HepG2 (cell line): ENCODE measurements around the gene COL4A2. TPM values are rescaled to one million over a fixed set of nuclear protein-coding genes. Genes with fewer than 3 reads are reported as not detected.

Experiments used
- ATAC-seq: fragments of 200-7000 bp; cut with Tn5 transposase; 3 replicates; pipeline ENCODE4 v1.9.1; 2020; ENCODE audit warnings: mild to moderate bottlenecking, moderate library complexity
- BruUV-seq: library from RNA; stranded (reverse); fragments of 400-500 nt; replicated peaks from 2 replicates; lab custom pipeline; 2021; lab: Mats Ljungman, UMichigan
- CTCF ChIA-PET: fragments of 300-600 bp; formaldehyde crosslinking; extraction: SDS; loops from one replicate; lab custom pipeline; 2021; ENCODE audit warnings: low total read pairs, inconsistent platforms, low intra/inter-chr PET ratio; lab: Yijun Ruan, JAX
- POLR2A ChIA-PET: fragments of 350-600 bp; sonication (Branson Sonifier 250); formaldehyde crosslinking; loops from one replicate; lab custom pipeline; 2020; ENCODE audit warnings: antibody characterized with exemption, inconsistent platforms; lab: Yijun Ruan, JAX
- DNase-seq: peaks from one replicate; pipeline ENCODE4 v3.0.0-alpha.2; 2015; ENCODE audit warnings: low spot score
- FAIRE-seq: peaks from 3 replicates; lab custom pipeline; 2011; peaks lifted over from hg19 to GRCh38; lab: Jason Lieb, UNC
- H2AFZ ChIP-seq: one replicate; pipeline ENCODE4 v1.6.1; 2011; ENCODE audit warnings: low read length, inconsistent platforms
- H3K27ac ChIP-seq: fragments of 300-600 bp; 3 replicates; pipeline ENCODE4 v1.8.0; 2011; ENCODE audit warnings: mixed run types, mild to moderate bottlenecking, mixed read lengths, low read length, inconsistent platforms; ENCODE audit not compliant: insufficient read depth; ENCODE audit errors: extremely low read length
- H3K27me3 ChIP-seq, 2 experiments: fragments of 200-600 bp in 1 of 2; 2 replicates in 1 of 2; 3 replicates in 1 of 2; pipeline versions ENCODE4 v1.6.0 to v1.8.0; 2011; ENCODE audit warnings: low read length in 2 of 2, mild to moderate bottlenecking in 2 of 2, moderate library complexity in 2 of 2, inconsistent platforms in 1 of 2; ENCODE audit not compliant: insufficient read depth in 2 of 2, control insufficient read depth in 1 of 2
- H3K36me3 ChIP-seq, 2 experiments: fragments of 200-600 bp in 1 of 2; replicated peaks in 1 of 2; 2 replicates in 1 of 2; 3 replicates in 1 of 2; pipeline versions ENCODE4 v1.5.1 to v1.8.0; 2011; ENCODE audit warnings: low read length in 2 of 2, inconsistent platforms in 1 of 2; ENCODE audit not compliant: insufficient read depth in 2 of 2, control insufficient read depth in 1 of 2
- H3K4me1 ChIP-seq: 2 replicates; pipeline ENCODE4 v1.5.1; 2012; ENCODE audit warnings: low read length, inconsistent platforms; ENCODE audit not compliant: insufficient read depth
- H3K4me2 ChIP-seq: 2 replicates; pipeline ENCODE4 v1.6.0; 2011; ENCODE audit warnings: low read depth, low read length, inconsistent platforms
- H3K4me3 ChIP-seq, 3 experiments: fragments of 200-600 bp in 1 of 3; sonication (generic), shearing (Covaris generic) in 1 of 3; replicated peaks in 1 of 3; 2 replicates each; pipeline ENCODE4 v1.5.1; 2011 to 2016; ENCODE audit warnings: low read length in 3 of 3, inconsistent platforms in 2 of 3, low read depth in 2 of 3, mild to moderate bottlenecking in 2 of 3, control low read depth in 1 of 3, mixed read lengths in 1 of 3; ENCODE audit not compliant: insufficient read depth in 1 of 3
- H3K79me2 ChIP-seq: one replicate; pipeline ENCODE4 v1.6.1; 2011; ENCODE audit warnings: low read length, inconsistent platforms; ENCODE audit not compliant: insufficient read depth
- H3K9ac ChIP-seq: 2 replicates; pipeline ENCODE4 v1.6.0; 2011; ENCODE audit warnings: mild to moderate bottlenecking, low read depth, low read length, inconsistent platforms; ENCODE audit not compliant: insufficient read depth
- H3K9me3 ChIP-seq: 2 replicates; pipeline ENCODE4 v1.5.1; 2012; ENCODE audit warnings: mild to moderate bottlenecking, low read length
- H4K20me1 ChIP-seq: 2 replicates; pipeline ENCODE4 v1.6.0; 2011; ENCODE audit warnings: inconsistent platforms, mild to moderate bottlenecking, low read length, moderate library complexity; ENCODE audit not compliant: insufficient read depth
- CHD2 ChIP-seq: IDR thresholded peaks from 2 replicates; pipeline ENCODE4 v1.6.1; 2011; ENCODE audit warnings: low read depth, low read length, improper control_type of control experiment
- KDM5B ChIP-seq: sonication (generic); formaldehyde crosslinking; IDR thresholded peaks from 2 replicates; pipeline ENCODE4 v1.4.0; 2020; ENCODE audit warnings: missing genetic modification reagents, mild to moderate bottlenecking, borderline replicate concordance
- MED13 ChIP-seq: sonication (generic); formaldehyde crosslinking; IDR thresholded peaks from 2 replicates; pipeline ENCODE4 v1.5.0; 2020; ENCODE audit warnings: missing genetic modification reagents
- MXD3 ChIP-seq: IDR thresholded peaks from 2 replicates; pipeline ENCODE4 v1.6.1; 2016; ENCODE audit warnings: mild to moderate bottlenecking, missing biosample characterization, missing genetic modification reagents
- PLRG1 ChIP-seq: fragments of 450-650 bp; conservative IDR thresholded peaks from 2 replicates; pipeline ENCODE4 v1.6.1; 2016
- POLR2AphosphoS5 ChIP-seq: IDR thresholded peaks from 2 replicates; pipeline ENCODE4 v1.6.1; 2012; ENCODE audit warnings: low read depth, low read length
- RBFOX2 ChIP-seq: fragments of 200-400 bp; formaldehyde crosslinking; IDR thresholded peaks from 2 replicates; pipeline ENCODE4 v1.6.1; 2017; ENCODE audit warnings: low read depth, mild to moderate bottlenecking, low read length
- ZNF34 ChIP-seq: sonication (generic); formaldehyde crosslinking; IDR thresholded peaks from 2 replicates; pipeline ENCODE4 v1.4.0; 2020; ENCODE audit warnings: mild to moderate bottlenecking, missing genetic modification reagents, borderline replicate concordance
- ZNF564 ChIP-seq: sonication (generic); formaldehyde crosslinking; IDR thresholded peaks from 2 replicates; pipeline ENCODE4 v1.8.1; 2023; ENCODE audit warnings: mild to moderate bottlenecking, missing genetic modification reagents
- WGBS: methylation state at CpG from one replicate; pipeline ENCODE4 v1.1.6; 2017; ENCODE audit warnings: low lambda C conversion rate; 5-methylcytosine and 5-hydroxymethylcytosine counted together
- in situ Hi-C: cut with HindIII; loops from 2 replicates; pipeline ENCODE4 v1.10.0; 2017; ENCODE audit warnings: low pct_unique_long_range_greater_than_20kb; ENCODE audit not compliant: extremely low pct_ligation_motif_present
- intact Hi-C: fragments of 100-400 bp; cut with micrococcal nuclease; formaldehyde crosslinking; loops from one replicate; pipeline ENCODE4 v1.10.0; 2022; ENCODE audit not compliant: unreplicated experiment
- polyA plus RNA-seq, 8 experiments: library from polyadenylated mRNA; depleted of rRNA in 3 of 8; stranded (reverse) in 7 of 8; unstranded in 1 of 8; fragments of >200 nt; fragmentation: Illumina TruSeq in 4 of 8; extraction: Trizol in 4 of 8; gene quantifications; 2 replicates each; pipeline versions ENCODE4 v1.2.1 to v1.2.3, GENCODE V29; 2011 to 2016; ENCODE audit warnings: low read depth in 4 of 8, missing spikeins in 1 of 8, mixed read lengths in 1 of 8; ENCODE audit not compliant: insufficient read depth in 1 of 8
- total RNA-seq, 5 experiments: library from RNA; depleted of rRNA; stranded (reverse); fragments of >200 nt; fragmentation: Illumina TruSeq; extraction: Trizol; gene quantifications; 2 replicates each; pipeline ENCODE4 v1.2.3, GENCODE V29; 2016; ENCODE audit warnings: low read depth in 1 of 5

COL4A2 gene
- total and polyA plus RNA-seq, 2 of the 13 experiments (the other 11 are each of a cell fraction or from before 2014, with no cell fraction given) = 0.22 to 1.9 TPM

GRCh38 chr13:110404321-110404720, 97.2 kb downstream of the COL4A2 start:
- H3K36me3 ChIP-seq = no peaks in the 10 kb centered on the region
- ChIA-PET CTCF (no interaction called here), POLR2A (no interaction called here)
- DNase-seq (no peak), ATAC-seq (no peak), FAIRE-seq (no peak)
- H3K4me1 ChIP-seq = no peaks in the 10 kb centered on the region
- H3K79me2 ChIP-seq = no peaks in the 10 kb centered on the region
- 6% methylated on average over 4 of the region's 4 CpGs for WGBS
- no peak overlapping the region for H3K4me3 ChIP-seq
- no peak overlapping the region for H3K4me2 ChIP-seq
- intact Hi-C loops = no loop called here
- no peaks in the 10 kb centered on the region for H4K20me1 ChIP-seq
- H3K9me3 ChIP-seq = no peaks in the 10 kb centered on the region
- TF ChIP-seq RBFOX2 (no peak), MXD3 (CRISPR knock-in tag) (no peak), MED13 (CRISPR knock-in tag) (no peak), ZNF564 (CRISPR knock-in tag) (no peak), CHD2 (no peak), PLRG1 (no peak), POLR2AphosphoS5 (no peak), KDM5B (CRISPR knock-in tag) (no peak), ZNF34 (CRISPR knock-in tag) (no peak)
- BruUV-seq = no TSS peak
- no peak overlapping the region for H3K9ac ChIP-seq
- H3K27me3 ChIP-seq = peaks cover 4 to 30% of the 10 kb centered on the region in 2 experiments
- H2AFZ ChIP-seq = no peak overlapping the region
- no peak overlapping the region for H3K27ac ChIP-seq
- in situ Hi-C loops = loop anchor here (25.0 kb wide), 1 partner anchor 1442 kb away; no protein-coding TSS in a partner anchor
